Measurements from ENCODE around the gene TPD52L1.
A peak's percentile ranks its signal among the peaks of the same experiment; 100 is the strongest.
"Not testable (repeated sequence)": the region's sequence is repeated elsewhere in the genome, so short reads cannot be mapped to it uniquely, and the experiment has no call there.

Gene TPD52L1

DNA sequence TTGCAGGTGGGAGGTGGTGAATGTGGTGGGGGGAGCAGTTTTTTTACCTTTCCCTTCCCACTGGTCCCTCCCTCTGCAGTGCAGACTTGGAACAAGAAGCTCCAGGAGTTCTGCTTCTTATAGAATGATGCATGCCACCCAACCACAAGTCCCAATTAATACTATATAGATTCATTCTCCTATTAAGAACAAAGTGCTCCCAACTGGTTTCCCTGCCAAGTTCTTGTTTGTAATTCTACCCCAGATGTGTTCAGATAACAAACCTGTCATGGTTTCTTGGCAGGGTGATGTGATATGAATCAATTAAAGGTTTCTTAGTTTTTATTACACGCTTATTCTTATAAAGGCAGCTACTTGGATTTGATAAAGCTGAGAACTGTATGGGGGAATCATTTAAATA is 124.3 kb downstream of the TPD52L1 start:
- DNase-seq: peak; percentile 85

DNA sequence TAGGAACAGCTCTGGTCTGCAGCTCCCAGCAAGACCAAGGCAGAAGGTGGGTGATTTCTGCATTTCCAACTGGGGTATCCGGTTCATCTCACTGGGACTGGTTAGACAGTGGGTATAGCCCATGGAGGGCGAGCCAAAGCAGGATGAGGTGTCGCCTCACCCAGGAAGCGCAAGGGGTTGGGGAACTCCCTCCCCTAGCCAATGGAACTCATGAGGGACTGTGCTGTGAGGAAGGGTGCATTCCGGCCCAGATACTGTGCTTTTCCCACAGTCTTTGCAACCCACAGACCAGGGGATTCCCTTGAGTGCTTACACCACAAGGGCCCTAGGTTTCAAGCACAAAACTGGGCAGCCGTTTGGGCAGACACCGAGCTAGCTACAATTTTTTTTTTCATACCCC is 126.4 kb downstream of the TPD52L1 start:
- no peak for DNase-seq

DNA sequence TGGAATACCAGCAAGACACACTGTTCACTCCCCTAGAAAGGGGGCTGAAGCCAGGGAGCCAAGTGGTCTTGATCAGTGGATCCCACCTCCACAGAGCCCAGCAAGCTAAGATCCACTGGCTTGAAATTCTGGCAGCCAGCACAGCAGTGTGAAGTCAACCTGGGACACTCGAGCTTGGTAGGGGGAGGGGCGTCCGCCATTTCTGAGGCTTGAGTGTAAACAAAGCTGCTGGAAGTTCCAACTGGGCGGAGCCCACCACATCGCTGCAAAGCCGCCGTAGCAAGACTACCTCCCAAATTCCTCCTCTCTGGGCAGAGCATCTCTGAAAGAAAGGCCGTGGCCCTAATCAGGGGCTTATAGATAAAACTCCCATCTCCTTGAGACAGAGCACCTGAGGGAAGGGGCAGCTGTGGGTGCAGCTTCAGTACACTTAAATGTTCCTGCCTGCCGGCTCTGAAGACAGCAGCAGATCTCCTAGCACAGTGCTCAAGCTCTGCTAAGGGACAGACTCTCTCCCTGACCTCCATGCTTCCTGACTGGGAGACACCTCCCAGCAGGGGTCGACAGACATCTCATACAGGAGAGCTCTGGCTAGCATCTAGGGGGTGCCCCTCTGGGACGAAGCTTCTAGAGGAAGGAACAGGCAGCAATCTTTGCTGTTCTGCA is 126.9 kb downstream of the TPD52L1 start:
- DNase-seq: not testable (repeated sequence)

DNA sequence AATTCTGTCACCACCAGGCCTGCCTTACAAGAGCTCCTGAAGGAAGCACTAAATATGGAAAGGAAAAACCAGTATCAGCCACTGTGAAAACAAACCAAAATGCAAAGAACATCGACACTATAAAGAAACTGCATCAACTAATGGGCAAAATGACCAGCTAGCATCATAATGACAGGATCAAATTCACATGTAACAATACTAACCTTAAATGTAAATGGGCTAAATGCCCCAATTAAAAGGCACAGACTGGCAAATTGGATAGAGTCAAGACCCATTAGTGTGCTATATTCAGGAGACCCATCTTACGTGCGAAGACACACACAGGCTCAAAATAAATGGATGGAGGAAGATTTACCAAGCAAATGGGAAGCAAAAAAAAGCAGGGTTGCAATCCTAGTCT is 128.9 kb downstream of the TPD52L1 start:
- not testable (repeated sequence) for DNase-seq

DNA sequence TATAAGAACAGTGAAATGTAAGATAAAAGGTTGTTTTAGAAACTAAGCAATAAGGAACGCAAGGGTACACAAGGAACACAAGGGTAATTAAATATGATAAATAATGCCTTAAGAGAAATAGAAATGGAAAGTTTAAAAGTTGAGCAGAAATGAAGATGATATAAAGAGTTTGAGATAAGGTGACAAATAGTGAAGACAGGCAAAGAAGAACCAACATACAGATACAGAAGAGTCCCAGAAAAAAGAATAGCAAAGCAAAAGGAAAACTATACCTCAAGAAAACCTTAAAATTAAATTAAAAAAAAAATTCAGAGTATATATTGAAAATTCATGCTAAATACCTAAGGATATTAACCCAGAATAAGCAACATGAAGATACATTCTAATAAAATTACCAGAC is 131.8 kb downstream of the TPD52L1 start:
- no peak for DNase-seq

DNA sequence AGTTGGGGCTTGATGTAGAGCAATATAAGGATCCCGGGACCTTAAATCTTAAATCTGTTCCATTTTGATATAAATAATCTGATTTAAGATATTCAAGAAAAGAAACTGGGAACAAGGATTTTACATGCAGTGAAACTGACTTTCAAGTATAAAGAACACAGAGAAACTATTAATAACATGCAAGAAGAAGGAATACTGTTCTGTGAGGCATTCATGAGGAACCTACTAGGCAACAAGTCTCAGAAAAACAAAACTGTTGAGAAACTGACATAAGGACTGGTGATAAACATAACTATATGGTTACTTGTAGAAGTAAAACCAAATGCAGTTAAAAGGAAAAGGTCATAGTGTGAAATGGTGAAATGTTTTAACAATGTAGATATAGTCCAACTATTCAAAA is 132.4 kb downstream of the TPD52L1 start:
- DNase-seq: no peak

DNA sequence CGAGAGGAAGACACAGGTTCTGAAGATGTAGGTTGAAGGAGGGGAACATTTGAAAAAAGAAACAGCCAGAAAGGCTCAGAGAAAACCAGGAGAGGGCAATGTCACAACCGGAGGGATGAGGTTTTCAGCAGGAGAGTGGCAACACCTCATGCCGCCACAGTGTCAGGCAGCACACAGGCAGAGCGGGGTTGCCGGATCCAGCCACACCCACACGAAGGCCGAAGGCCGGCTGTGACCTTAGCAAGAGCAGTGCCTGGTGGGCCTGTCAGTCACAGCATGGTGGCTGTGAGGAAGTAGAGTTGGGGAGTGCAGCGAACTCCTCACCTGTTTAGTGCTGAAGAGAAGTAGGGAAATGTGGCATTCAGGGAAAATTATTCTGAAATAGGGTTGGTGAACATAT is 134.1 kb downstream of the TPD52L1 start:
- DNase-seq: no peak

DNA sequence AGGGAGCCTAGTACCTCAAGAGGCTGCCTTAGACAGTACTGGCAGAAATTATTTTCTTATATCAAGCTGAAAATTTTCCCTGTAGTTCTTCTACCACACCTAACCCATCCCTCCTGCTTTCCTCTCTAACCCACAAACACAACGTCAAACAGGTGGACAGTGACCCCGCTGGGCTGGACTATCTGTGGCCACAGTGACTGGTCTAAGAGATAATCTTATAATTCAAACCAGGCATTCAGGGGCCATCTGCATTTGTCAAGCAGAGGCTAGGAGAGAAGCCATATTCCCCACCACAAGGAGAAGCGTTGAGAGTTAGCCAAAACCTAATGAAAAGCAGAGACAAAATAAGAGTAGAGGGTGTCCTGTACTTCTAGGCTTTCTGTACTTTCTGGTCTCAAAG is 140.0 kb downstream of the TPD52L1 start:
- no peak for DNase-seq

DNA sequence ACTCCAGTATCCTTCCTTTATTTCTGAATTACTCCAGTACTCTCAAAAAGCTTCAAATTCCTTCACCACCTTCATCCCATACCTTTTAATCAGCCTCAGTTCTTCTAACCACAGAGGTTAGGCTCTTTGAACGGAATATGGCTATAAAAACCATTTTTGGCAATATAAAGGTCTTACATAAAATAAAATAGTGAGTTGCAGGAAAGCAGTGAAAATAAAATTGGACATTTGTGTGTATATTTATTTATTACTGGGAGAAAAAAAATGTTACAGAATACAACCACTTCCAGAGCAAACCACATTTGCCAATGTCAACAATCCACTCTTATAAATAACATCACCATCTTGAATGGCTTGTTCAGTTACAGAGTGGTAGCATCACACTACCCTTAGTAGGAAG is 140.5 kb downstream of the TPD52L1 start:
- DNase-seq: no peak

DNA sequence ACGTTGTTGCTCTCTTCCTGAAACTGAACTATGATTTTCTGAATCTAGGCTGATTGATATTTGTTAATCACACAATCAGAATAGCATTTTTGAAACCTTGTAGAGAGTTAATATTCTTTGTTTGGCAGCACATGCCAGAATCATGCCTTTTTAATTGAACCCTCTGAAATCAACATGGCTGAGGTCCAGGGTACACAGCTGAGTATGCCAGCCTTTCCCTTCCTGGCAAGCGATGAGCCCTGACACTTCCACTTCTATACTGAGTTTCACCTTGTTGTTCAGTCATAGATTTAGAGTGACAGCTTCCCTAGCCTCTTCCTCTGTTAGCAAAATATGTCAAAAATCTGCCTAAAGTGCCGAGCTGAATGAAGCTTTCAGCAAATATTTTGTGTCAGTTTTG is 141.4 kb downstream of the TPD52L1 start:
- DNase-seq: no peak

DNA sequence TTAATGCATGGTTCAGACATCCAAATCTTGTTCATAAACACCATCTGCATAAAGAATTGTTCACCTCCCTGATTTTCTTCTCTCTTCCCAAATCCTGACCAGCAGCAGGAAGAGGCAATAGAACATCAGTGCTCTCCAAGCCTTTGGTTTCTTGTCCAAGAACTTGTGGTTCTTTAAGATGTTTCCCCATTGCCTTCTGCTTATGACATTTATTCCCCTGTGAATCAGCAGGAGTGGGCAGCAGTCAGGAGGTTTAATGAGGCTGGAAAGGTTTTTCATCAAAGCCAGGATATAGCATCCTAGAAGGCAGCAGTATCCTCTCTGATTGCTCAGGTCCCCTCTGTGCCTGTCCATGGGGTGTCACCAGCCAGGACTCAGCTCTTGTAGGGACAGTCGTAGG is 142.9 kb downstream of the TPD52L1 start:
- no peak for DNase-seq

DNA sequence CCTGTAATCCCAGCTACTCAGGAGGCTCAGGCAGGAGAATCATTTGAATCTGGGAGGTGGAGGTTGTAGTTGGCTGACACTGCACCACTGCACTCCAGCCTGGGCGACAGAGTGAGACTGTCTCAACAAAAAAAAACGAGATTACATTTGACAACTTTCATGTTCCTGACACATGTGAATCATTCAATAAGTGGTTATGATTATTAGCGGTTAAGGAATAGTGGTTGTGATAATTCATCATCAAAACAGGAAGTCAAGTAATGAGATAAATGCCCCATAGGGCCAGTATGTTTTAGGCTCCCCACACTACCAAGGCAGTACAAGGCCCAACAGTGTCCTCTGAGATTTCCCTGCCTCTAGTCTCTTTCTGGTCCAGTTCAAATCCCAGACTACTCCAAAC is 145.7 kb downstream of the TPD52L1 start:
- DNase-seq: no peak

DNA sequence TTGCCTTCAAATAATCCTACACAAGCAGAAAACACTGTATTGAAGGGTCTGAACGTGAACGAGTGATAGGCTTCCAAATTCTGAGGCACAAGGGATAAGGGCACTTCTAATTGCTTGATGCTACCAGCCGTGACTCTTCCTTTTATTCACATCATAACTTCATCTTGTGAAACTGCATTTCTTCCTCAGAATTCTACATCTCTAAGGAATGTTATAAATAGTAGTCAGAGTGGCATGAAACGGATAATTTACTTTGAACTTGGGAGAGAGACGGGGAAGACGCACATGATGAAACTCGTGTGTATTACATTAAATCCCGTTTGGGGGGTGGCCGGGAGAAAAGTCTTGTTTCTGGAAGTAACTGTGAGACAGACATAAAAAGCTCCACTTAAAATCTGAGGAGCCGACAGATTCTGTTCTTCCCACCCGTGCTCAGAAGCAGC is 147.4 kb downstream of the TPD52L1 start:
- DNase-seq: no peak

DNA sequence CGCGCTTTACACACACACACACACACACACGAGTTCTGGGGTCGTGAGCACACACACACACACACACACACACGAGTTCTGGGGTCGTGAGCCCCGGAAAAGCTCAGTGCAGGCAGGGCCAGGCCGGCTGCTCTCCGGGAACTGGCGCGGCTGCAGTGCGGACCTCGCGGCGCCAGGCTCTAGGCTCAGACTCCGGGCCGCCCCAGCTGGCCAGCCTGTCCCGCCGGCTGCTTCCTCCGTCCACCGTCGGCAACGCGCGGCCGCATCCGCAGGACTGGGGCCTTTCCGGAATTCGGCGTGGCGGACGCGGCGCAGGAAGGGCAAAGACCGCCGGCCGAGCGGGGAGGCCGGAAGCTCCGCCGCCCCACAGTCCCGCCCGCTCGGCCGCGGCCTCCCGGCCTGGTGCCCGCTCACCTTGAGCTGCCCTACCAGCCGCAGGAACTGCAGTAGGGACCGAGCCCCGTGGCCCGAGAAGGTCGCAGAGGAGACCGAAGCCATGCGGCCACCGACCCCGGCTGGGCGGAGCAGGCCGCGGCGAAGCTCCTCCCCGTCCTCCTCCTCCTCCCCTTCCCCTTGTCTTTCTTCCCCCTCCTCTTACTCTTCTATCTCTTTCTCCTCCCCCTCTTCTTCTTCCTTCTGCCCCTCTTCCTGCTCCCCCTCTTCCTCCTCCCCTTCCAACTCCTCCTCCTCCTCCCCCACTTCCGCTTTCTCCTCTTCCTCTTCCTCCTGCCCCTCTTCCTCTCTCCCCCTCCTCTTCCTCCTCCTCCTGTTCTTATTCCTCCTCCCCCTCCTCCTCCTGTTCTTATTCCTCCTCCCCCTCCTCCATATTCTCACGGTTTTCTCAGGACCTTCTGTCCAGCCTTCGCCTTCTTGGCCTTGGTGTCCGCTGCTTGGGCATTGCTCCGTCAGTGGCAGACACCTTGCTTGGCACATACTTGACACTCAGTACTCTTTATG is 148.1 kb downstream of the TPD52L1 start, which contains the start of gene HDDC2:
Gene HDDC2, minus strand, starts transcription at position 533 of the 957 bp plus-strand sequence. Its CDS starts 35 bp downstream, at position 498.
- peak; percentile 19 for DNase-seq

DNA sequence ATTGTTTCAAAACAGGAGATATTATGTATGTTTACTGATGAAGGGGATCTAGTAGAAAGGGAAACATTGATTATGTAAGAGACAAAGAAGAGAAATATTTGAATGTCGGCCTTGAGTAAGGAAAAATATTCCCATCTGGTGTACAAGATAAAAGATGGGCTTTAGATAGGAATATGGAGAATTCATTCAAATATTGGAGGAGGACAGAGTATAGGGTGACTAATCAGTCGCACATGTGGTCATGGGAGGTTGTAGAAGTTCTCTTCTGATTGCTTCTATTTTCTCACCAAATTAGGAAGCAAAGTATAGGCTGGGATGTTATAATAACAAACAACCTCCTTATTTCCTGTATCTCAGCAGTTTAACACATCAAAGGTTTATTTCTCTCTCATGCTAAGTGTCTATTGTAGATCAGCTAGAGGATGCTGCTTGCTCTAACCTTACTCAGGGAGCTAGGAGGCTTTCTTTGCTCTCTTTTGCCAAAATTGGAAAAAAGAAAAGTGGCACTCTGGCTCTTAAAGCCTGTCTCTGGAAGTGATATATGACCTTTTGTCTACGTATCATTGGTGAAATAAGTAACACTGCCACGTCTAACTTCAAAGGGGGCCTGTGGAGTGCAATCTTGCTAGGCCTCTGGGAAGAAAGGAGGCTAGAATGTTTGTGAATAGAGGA is 149.4 kb downstream of the TPD52L1 start:
- no peak for DNase-seq

DNA sequence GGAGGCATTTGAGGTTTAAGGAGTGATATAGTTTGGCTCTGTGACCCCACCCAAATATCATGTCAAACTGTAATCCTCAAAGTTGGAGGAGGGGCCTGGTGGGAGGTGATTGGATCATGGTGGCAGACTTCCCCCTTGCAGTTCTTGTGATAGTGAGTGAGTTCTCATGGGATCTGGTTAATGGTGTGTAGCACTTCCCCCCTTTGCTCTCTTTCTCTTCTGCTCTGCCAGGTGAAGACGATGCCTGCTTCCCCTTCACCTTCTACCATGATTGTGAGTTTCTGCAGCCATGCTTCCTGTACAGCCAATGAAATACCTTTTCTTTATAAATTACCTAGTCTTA is 149.9 kb downstream of the TPD52L1 start:
- no peak for DNase-seq

DNA sequence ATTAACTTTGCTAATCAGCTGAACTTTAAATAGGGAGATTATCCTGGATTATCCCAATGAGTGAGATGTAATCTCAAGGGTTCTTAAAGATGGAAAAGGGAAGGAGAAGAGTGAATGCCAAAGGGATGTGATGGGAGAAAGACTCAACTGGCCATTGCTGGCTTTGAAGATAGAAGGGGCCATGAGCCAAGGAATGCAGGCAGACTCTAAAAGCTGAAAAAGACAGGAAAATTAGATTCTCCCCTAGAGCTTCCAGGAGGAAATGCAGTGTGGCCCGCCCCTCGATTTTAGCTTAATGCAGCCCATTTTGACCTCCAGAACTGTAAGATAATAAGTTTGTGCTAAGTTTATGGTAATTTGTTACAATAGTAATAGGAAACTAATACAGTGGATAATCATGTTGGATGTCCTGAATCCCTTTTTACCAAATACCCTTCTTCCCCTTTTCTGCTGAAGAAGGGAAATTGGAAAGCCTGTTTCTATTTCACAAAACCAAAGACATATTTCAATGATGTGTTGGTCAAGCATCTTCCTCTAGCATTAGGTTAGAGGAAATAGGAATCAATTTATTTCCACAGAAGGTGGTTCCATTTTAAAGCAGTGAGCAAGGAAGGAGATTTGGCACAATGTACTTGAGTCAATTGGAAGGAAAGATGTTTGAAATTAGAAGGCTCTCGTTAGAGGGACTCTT is 151.5 kb downstream of the TPD52L1 start:
- no peak for DNase-seq

DNA sequence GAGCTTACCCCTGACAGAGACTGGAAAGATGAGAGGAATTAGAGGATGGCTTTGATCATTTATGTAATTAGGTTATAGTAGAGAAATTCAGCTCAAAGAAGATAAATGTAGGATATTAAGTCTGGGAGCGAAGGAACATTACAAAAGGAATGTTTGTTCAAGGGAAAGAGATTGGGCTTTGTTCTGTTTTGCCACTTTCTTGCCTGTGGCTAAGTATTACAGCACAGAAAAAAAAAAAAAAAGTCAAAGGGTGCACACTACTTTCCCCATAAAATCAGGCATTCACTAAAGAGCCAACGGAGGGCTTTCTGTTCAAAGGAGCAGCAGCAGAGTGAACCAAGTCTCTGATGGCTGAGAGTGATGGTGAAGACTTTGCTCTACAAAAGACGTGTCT is 153.2 kb downstream of the TPD52L1 start:
- no peak for DNase-seq

DNA sequence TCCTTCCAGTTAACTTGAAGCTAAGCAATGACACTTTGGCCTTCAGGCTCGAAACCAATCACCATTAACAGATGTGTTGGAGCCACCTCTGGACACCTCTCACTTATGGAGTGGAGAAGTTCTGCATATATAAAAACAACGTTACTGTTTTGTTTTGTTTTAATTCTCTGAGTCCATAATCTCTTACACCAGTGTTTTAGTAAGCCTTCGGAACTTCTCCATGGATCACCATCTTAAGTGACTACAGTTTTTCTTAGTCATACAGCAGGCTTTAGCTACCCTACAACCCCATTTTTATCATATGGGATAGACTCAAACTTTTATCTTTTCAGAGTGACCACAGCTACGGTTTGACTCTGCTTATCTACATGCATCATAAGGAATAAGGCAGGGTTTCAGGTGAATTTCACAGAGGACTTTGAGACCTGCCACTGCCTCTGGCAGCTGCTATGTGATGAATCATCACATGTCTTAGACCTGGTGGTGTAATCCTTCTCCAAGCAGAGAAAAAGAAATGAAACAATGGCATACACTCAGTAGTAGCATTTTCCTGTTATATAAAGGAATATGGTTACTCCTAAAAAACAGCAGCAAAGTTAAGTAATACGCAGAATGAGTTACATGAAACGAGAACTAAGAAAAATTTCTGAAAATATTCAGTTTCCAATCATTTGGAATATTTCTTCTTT is 153.7 kb downstream of the TPD52L1 start:
- DNase-seq: no peak

DNA sequence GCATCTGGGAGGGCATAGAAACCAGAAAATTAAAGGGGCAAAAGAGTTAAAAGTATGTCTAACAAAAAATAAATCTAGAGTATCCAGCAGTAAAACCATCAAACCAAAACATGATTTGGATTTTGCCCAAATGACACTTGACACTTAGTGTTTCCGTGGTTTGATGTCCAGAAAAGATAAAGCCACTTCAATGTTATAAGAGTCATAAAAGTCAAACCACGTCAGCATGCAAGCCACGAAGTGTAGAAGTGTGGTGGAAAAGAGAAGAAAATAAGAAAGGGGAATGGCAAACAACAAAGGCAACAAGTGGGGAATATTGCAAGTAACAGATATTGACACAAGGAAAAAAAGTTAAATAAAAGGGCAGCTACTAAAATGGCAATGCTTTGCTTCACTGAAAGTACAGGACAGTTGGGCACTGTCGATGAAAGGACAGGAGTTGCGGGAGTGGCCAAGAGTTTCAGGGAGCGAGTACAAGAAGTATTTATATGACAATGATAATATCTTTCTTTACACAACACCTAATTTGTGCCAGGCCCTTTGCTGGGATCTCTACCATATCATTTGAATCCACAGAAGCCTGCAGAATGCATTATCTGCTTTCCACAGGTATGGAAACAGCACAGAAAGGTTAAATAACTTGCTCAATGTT is 154.5 kb downstream of the TPD52L1 start:
- DNase-seq: peak; percentile 80

DNA sequence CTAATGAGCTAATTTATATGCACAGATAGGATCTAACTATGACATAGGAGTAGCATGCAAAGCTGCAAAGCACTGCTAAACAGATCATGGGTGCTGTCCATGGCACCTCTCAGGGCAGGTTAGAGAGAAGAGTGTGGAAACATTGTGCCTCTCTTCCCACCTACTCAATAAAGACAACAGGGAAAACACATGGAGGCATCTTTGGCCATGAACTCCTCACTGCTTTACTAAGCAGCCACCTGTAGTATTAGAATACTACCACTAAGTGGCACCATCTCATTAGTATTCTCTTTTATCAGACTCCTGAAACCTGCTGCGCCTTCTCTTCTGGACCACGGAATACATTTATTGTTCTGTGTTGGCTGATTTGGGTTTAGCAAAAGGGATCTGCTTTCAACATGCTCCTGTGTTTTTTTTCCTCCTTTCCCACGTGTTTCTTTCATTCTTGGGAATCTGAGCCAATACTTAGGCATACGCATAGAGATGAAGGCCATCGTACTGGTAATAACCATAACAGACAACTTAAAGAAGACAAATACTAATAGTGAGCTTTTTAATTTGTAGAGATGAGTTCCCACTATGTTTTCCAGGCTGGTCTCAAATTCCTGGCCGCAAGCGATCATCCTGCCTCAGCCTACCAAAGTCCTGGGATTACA is 157.5 kb downstream of the TPD52L1 start:
- DNase-seq: peak; percentile 28

Data from DMS79 (cell line).